Stimulated activated naive CD4-positive, alpha-beta T cell treated with Interleukin-2 at 50 U/mL for 16 hours (primary cell): ENCODE data around the gene MINDY1.

ENCODE experiments used
- DNase-seq: peaks from one replicate; lab custom pipeline; 2025; lab: John Stamatoyannopoulos, UW

The MINDY1 gene

DNA sequence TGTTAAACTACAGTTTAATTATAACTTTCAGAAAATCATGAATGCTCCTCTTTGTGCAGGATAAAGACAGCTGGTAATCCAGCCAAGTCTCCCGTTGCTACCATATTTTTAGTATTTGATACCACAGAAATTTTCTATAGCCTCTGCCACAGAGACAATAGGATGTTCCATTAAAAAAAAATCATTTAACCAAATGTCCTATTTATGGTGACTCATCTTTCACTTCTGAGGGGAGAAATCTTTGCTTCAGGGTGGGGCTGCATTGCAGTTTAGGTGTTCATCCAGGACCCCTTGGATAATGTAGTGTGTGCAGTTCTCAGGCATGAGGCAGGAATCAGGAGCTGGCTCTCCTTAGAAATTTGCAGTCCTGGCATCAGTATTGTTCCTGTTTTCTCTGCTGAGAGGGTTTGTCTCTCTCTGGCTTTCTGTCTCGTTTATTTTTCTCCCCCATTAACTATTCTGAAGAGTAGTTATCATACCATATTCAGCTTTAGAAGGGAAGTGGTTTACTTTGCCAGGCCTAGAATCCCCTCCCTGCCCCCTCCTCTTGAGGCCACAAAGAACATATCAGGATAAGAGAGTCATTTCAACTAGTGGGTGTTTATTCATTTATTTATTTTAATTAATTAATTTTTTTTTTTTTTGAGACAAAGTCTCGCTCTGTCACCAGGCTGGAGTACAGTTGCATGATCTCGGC is 4.6 kb upstream of the MINDY1 start:
- DNase-seq, result no peak

GRCh38 chr1:151010346-151010726 is 3.6 kb upstream of the MINDY1 start:
- no peak for DNase-seq

GRCh38 chr1:151009674-151010345 is 3.1 kb upstream of the MINDY1 start:
- DNase-seq, result no peak

DNA sequence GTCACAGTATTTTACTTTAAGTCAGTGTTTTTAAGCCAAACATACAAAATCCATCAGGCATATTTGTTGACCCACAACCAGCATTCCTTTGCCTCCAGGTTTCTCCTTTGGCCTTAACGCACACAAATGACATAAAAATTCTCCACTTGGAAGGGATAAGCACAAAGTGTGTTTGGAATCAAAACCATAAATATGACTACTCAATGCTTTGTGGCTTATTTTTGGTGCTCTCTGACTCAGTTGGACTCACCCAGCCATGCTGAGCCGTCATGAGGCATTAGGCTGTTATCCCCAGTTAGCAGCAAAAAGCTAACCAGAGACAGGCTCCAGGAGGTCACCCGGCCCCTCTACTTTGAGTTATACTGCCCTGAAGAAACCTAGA is 2.5 kb upstream of the MINDY1 start:
- no peak for DNase-seq

GRCh38 chr1:151008244-151009205 is 1.8 kb upstream of the MINDY1 start, which contains the start of gene PRUNE1:
Gene PRUNE1, plus strand, starts transcription at chr1:151008449. Its CDS starts 184 bp downstream, at chr1:151008633.
- DNase-seq, result peak; percentile 96

GRCh38 chr1:151007853-151008243 is 1.1 kb upstream of the MINDY1 start:
- no peak for DNase-seq

GRCh38 chr1:151005729-151006319 is 878 bp downstream of the MINDY1 start:
- no peak for DNase-seq

GRCh38 chr1:151003180-151003579 is 3.5 kb downstream of the MINDY1 start:
- no peak for DNase-seq

- no peak for DNase-seq
Measured at GRCh38 chr1:151002611-151003010, 4.1 kb downstream of the MINDY1 start.

- DNase-seq, result no peak
Measured at GRCh38 chr1:151002051-151002450, 4.7 kb downstream of the MINDY1 start.

DNA sequence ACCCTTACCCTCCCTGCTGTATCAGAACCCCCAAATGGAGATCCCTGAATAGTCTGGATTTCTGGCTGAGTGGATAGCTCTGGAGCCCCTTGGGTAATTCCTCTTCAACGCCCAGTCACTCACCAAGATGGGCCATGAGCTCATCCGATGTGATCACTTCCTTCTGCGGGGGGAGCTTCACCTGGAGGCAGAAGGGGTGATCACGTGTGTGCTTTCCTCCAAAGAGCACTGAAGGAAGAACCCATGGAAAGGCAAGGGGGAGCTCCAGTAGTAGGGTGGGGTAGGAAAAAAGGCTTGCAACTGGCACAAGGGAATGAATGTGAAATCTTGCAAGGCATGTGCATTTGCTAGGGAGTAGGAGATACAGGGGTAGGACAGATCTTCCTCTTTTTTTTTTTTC is 5.1 kb downstream of the MINDY1 start:
- no peak for DNase-seq

DNA sequence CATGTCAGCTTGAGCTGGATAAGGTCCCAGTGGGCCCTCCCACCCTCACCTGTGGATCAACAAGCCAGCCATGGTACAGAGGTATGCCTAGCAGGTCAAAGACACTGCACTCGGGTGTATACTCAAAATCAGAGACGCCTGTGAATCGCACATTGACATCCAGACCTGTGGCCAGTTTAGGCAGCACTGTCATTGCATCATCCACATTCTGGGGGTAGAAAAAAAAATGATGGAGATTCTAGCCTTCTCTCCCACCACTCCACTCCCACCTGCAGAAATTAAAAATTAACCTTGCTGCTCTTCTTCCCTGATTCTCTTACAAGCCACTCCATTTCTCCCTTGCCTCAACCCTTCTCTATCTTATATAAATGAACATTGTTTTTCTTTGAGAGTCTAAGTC is 6.3 kb downstream of the MINDY1 start:
- DNase-seq, result no peak

GRCh38 chr1:150999926-151000325 is 6.8 kb downstream of the MINDY1 start:
- DNase-seq, result no peak

- DNase-seq, result no peak
Measured at GRCh38 chr1:150999051-150999674, 7.5 kb downstream of the MINDY1 start.

DNA sequence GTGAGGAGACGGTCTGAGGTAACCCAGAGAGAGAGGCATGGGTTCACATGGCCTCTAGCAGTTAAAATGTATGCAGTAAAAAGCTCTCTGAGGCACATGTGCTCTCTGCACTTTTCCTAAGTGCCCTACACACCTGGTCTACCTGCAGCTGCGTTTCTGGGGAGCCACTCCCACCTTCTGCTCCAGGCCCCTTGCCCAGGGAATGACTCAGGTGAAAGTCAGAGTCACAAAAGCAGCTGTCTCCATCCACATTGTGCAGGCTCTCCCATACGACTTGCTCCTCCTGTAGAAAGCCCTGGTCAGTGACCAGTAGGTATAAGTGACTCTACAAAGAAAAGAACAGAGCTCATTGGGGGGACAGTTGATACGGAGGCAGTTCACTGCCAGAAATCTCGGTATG is 8.8 kb downstream of the MINDY1 start:
- DNase-seq, result no peak

DNA sequence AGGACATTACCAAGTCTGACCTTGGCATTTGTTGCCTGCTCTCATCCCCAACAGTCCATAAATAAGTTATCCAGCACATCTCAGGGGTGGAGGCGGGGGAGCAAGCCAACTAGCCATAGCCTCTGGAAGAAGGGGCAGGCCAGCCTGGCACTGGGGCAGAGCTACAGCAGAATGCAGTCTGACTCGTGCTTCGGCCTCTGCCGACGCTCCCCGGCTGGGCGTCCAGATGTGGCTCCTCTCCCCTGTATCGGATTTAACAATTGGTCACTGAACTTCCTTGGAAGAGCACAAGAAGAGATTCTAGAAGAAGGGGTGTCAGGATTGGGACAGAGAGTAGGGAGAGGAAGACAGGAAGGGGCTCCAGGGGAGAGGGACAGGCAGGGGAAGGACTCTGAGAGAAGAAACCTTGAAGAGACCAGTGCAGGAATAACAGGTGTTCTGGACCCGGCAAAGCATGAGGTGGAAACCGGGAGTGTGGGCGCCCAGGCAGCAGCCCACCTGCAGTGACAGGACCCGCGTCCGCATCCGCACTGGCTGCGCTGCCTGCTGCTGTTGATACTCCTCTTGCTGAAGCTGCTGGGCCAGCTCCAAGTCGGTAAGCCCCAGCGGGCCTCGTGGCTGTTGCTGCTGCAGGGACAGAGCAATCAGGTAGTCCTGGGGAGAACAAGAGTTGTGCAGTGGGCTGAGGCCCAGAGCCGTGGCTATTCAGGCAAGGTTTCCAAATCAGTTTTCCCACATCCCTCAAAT is 9.4 kb downstream of the MINDY1 start:
- DNase-seq, result no peak

GRCh38 chr1:150995896-150996295 is 10.8 kb downstream of the MINDY1 start:
- no peak for DNase-seq

GRCh38 chr1:150995460-150995859 is 11.2 kb downstream of the MINDY1 start:
- no peak for DNase-seq

DNA sequence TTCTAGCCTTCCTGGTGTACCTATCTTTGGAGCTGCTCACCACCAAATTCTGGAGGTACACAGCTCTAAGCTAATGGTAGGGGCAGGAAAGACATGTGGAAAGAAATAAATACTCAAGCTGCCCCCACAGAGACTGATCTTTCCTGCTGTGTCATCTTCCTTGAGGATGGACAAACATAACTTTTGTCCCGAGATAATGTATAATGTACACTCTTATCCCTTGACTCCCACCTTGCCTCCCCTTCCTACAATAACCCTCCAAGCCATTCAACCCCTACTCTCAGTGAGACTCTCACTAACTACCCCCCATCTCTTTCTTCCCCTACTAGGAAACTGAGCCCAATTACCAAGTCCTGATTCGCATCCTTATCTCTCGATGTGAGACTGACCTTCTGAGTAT is 12.5 kb downstream of the MINDY1 start:
- no peak for DNase-seq

GRCh38 chr1:150992626-150993025 is 14.1 kb downstream of the MINDY1 start:
- no peak for DNase-seq

- no peak for DNase-seq
Measured at GRCh38 chr1:150987924-150988323, 18.8 kb downstream of the MINDY1 start.
